Caco-2 (cell line): ENCODE data around the gene MAP1A. TPM values are rescaled to one million over a fixed set of nuclear protein-coding genes. Genes with fewer than 3 reads are reported as not detected.

Experiments
- BruUV-seq: library from RNA; stranded (reverse); fragments of 400-500 nt; replicated peaks from 2 replicates; lab custom pipeline; 2021; lab: Mats Ljungman, UMichigan
- CTCF ChIA-PET: fragments of 300-600 bp; sonication (Branson Sonifier 250); formaldehyde crosslinking; loops from one replicate; lab custom pipeline; 2022; ENCODE audit warnings: antibody characterized with exemption; lab: Charles Lee
- POLR2A ChIA-PET: fragments of 300-600 bp; sonication (Branson Sonifier 250); formaldehyde crosslinking; loops from one replicate; lab custom pipeline; 2022; ENCODE audit warnings: antibody characterized with exemption; lab: Charles Lee
- DNase-seq, 2 experiments: peaks; one replicate each; pipeline versions ENCODE4 v3.0.0 to v3.0.0-alpha.2; 2020 to 2022
- H3K27me3 ChIP-seq: replicated peaks from 2 replicates; pipeline ENCODE4 v1.6.0; 2011; ENCODE audit warnings: low read length; ENCODE audit not compliant: control insufficient read depth, insufficient read depth
- H3K36me3 ChIP-seq: 2 replicates; pipeline ENCODE4 v1.5.1; 2011; ENCODE audit warnings: low read length; ENCODE audit not compliant: control insufficient read depth, insufficient read depth
- H3K4me1 ChIP-seq: fragments of 250-450 bp; sonication (Bioruptor Pico); 2 replicates; pipeline ENCODE4 v1.5.1; 2020; ENCODE audit warnings: mild to moderate bottlenecking
- H3K4me3 ChIP-seq: 2 replicates; pipeline ENCODE4 v1.5.1; 2011; ENCODE audit warnings: low read depth, mild to moderate bottlenecking, control low read depth, low read length
- H3K9me3 ChIP-seq: fragments of 250-450 bp; sonication (Bioruptor Pico); 2 replicates; pipeline ENCODE4 v1.5.1; 2020; ENCODE audit warnings: mild to moderate bottlenecking, moderate library complexity
- H3K27ac Mint-ChIP-seq: one replicate; pipeline ENCODE4 v1.8.0; 2022; ENCODE audit warnings: mixed read lengths; ENCODE audit not compliant: unreplicated experiment
- H3K27me3 Mint-ChIP-seq: one replicate; pipeline ENCODE4 v1.8.0; 2022; ENCODE audit warnings: mixed read lengths; ENCODE audit not compliant: insufficient read depth, unreplicated experiment
- H3K36me3 Mint-ChIP-seq: one replicate; pipeline ENCODE4 v1.8.0; 2022; ENCODE audit warnings: mild to moderate bottlenecking, mixed read lengths; ENCODE audit not compliant: insufficient read depth, unreplicated experiment
- H3K4me1 Mint-ChIP-seq: one replicate; pipeline ENCODE4 v1.8.0; 2022; ENCODE audit warnings: low read depth, mixed read lengths; ENCODE audit not compliant: unreplicated experiment
- H3K4me3 Mint-ChIP-seq: one replicate; pipeline ENCODE4 v1.8.0; 2022; ENCODE audit warnings: mild to moderate bottlenecking, moderate library complexity, mixed read lengths; ENCODE audit not compliant: unreplicated experiment
- H3K9me3 Mint-ChIP-seq: one replicate; pipeline ENCODE4 v1.8.0; 2022; ENCODE audit warnings: mixed read lengths; ENCODE audit not compliant: unreplicated experiment
- CTCF ChIP-seq, 2 experiments: fragments of 200-600 bp in 1 of 2; IDR thresholded peaks; 1 replicate in 1 of 2; 2 replicates in 1 of 2; pipeline versions ENCODE4 v1.5.1 to v1.8.0; 2011 to 2022; ENCODE audit warnings: antibody characterized with exemption in 1 of 2, control low read depth in 1 of 2, inconsistent platforms in 1 of 2, low read depth in 1 of 2, low read length in 1 of 2, mild to moderate bottlenecking in 1 of 2, moderate library complexity in 1 of 2; ENCODE audit not compliant: insufficient read depth in 1 of 2, severe bottlenecking in 1 of 2, unreplicated experiment in 1 of 2
- intact Hi-C: fragments of 100-400 bp; cut with micrococcal nuclease; formaldehyde crosslinking; loops from one replicate; pipeline ENCODE4 v1.10.0; 2022; ENCODE audit not compliant: unreplicated experiment
- total RNA-seq: library from RNA; stranded (reverse); gene quantifications from 2 replicates; pipeline ENCODE4 v1.2.3, GENCODE V29; 2022

The MAP1A gene
- total RNA-seq, 1 experiment from 2014 or later = 0.84 TPM

GRCh38 chr15:43526261-43526930 is 9.0 kb downstream of the MAP1A start:
- no TSS peak for BruUV-seq
- DNase-seq = no peak
- H3K27me3 ChIP-seq = no peaks in the 10 kb centered on the region
- H3K9me3 ChIP-seq = no peaks in the 10 kb centered on the region
- no peaks in the 10 kb centered on the region for H3K36me3 ChIP-seq
- no peak overlapping the region for H3K4me3 ChIP-seq
- CTCF ChIA-PET = interaction anchor here (1.3 kb wide), 1 partner anchor 12 kb away, joined by 3 read pairs; no protein-coding TSS in a partner anchor
- POLR2A ChIA-PET = interaction anchor here (0.6 kb wide), 1 partner anchor 19 kb away, joined by 7 read pairs; no protein-coding TSS in a partner anchor
- no peaks in the 10 kb centered on the region for H3K4me1 Mint-ChIP-seq
- peaks cover 5% of the 10 kb centered on the region for H3K36me3 Mint-ChIP-seq
- no peaks in the 10 kb centered on the region for H3K4me1 ChIP-seq
- H3K27ac Mint-ChIP-seq = no peak overlapping the region
- H3K4me3 Mint-ChIP-seq = no peak overlapping the region
- no peak for TF ChIP-seq CTCF (IDR thresholded peaks at IDR 0.05; ENCODE audit: insufficient read depth in 1 of 2, low read depth in 1 of 2, low read length in 1 of 2, severe bottlenecking in 1 of 2, unreplicated experiment in 1 of 2)
- no peaks in the 10 kb centered on the region for H3K9me3 Mint-ChIP-seq
- peaks cover 13% of the 10 kb centered on the region for H3K27me3 Mint-ChIP-seq
- intact Hi-C loops = no loop called here

GRCh38 chr15:43527016-43527801 is 9.8 kb downstream of the MAP1A start:
- H3K9me3 ChIP-seq = no peaks in the 10 kb centered on the region
- no peaks in the 10 kb centered on the region for H3K4me1 ChIP-seq
- no peak for DNase-seq
- H3K36me3 Mint-ChIP-seq = peaks cover 5% of the 10 kb centered on the region
- ChIA-PET CTCF (interaction anchor here (0.9 to 1.3 kb wide), 2 partner anchors 13 kb away, joined by 3 read pairs; no protein-coding TSS in a partner anchor), POLR2A (no interaction called here)
- no peaks in the 10 kb centered on the region for H3K9me3 Mint-ChIP-seq
- peaks cover 11% of the 10 kb centered on the region for H3K27me3 Mint-ChIP-seq
- no peak overlapping the region for H3K4me3 Mint-ChIP-seq
- no peaks in the 10 kb centered on the region for H3K36me3 ChIP-seq
- intact Hi-C loops = no loop called here
- H3K27me3 ChIP-seq = no peaks in the 10 kb centered on the region
- H3K4me3 ChIP-seq = no peak overlapping the region
- H3K27ac Mint-ChIP-seq = no peak overlapping the region
- no peaks in the 10 kb centered on the region for H3K4me1 Mint-ChIP-seq
- no peak for TF ChIP-seq CTCF (IDR thresholded peaks at IDR 0.05; ENCODE audit: insufficient read depth in 1 of 2, low read depth in 1 of 2, low read length in 1 of 2, severe bottlenecking in 1 of 2, unreplicated experiment in 1 of 2)
- no TSS peak for BruUV-seq

DNA sequence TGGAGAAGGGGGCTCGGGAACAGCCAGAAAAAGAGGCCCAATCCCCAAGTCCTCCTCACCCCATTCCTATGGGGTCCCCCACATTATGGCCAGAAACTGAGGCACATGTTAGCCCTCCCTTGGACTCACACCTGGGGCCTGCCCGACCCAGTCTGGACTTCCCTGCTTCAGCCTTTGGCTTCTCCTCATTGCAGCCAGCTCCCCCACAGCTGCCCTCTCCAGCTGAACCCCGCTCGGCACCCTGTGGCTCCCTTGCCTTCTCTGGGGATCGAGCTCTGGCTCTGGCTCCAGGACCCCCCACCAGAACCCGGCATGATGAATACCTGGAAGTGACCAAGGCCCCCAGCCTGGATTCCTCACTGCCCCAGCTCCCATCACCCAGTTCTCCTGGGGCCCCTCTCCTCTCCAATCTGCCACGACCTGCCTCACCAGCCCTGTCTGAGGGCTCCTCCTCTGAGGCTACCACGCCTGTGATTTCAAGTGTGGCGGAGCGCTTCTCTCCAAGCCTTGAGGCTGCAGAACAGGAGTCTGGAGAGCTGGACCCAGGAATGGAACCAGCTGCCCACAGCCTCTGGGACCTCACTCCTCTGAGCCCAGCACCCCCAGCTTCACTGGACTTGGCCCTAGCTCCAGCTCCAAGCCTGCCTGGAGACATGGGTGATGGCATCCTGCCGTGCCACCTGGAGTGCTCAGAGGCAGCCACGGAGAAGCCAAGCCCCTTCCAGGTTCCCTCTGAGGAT is 10.6 kb downstream of the MAP1A start:
- Mint-ChIP-seq H3K4me3 (no peak overlapping the region), H3K4me1 (no peaks in the 10 kb centered on the region), H3K9me3 (no peaks in the 10 kb centered on the region), H3K27me3 (peaks cover 6% of the 10 kb centered on the region), H3K36me3 (peaks cover 5% of the 10 kb centered on the region), H3K27ac (no peak overlapping the region)
- BruUV-seq = no TSS peak
- no peak for DNase-seq
- H3K4me1 ChIP-seq = no peaks in the 10 kb centered on the region
- H3K36me3 ChIP-seq = no peaks in the 10 kb centered on the region
- POLR2A ChIA-PET = no interaction called here
- CTCF ChIA-PET = interaction anchor here (0.9 kb wide), 1 partner anchor 14 kb away, joined by 3 read pairs; no protein-coding TSS in a partner anchor
- no peaks in the 10 kb centered on the region for H3K9me3 ChIP-seq
- intact Hi-C loops = no loop called here
- no peak overlapping the region for H3K4me3 ChIP-seq
- H3K27me3 ChIP-seq = no peaks in the 10 kb centered on the region
- no peak for TF ChIP-seq CTCF (IDR thresholded peaks at IDR 0.05; ENCODE audit: insufficient read depth in 1 of 2, low read depth in 1 of 2, low read length in 1 of 2, severe bottlenecking in 1 of 2, unreplicated experiment in 1 of 2)
